Measurements from ENCODE around the gene POU4F2.

- TF ChIP-seq CTCF (IDR thresholded peaks at IDR 0.05) (no peak), POLR2A (IDR thresholded peaks at IDR 0.05) (no peak), POLR2AphosphoS5 (IDR thresholded peaks at IDR 0.05) (no peak)
Observed at GRCh38 chr4:146592019-146592418, 46.7 kb upstream of the POU4F2 start.

All from sigmoid colon (tissue), 4 donors.